SKM-1 (cell line): ENCODE data around the gene COL4A6.

Source experiments
- DNase-seq: peaks from one replicate; lab custom pipeline; 2025; ENCODE audit not compliant: unreplicated experiment; lab: John Stamatoyannopoulos, UW

Gene COL4A6

GRCh38 chrX:108275732-108276131 lies 162.5 kb downstream of the COL4A6 start:
- no peak for DNase-seq

DNA sequence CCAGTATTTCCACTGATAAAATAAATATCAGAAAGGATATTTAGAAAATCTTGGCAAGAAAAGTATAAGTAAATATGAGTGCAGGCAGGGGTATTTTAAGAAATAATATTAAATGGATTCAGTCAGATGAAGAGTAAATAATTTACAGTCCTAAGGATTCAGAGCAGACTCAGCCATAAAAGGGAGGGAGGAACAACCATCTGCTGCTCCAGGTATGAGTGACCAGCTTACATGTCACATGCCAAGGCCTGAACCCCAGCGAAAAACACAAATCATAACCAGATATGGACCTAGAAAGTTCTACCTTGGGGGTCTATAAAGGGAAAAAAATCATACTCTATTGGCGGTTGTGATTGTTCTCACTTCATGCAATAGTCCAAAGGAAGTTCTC lies 166.8 kb downstream of the COL4A6 start:
- DNase-seq, result no peak

DNA sequence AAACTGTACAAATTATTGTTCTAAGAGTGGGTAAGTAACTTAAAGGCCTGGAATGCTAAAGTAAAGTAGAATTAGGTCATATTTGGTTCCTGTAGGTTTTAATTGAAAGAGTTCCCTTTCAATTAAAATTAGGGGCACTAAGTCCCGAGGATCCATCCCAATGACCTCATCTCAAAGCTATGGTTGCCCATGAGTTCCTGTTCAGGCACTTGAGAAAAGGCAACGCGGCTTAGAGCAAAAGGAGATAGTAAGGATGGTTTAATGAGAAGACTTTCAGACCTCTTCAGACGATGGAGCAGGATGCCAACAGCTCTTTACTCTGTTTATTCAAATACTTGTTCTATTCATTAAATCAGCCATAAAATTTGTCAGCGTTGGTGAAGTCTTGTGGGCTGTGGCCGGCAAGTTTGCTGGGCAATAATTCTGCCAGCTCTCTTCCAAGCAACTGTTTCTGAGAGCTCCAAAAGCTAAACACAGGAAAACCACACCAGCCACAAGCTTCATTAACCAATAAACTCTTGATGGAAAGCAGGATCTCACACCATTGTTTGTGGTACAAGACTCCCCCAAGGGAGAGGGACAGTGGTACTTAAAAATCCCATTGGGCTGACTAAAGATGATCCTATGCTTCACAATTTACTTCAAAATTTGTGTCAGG lies 167.4 kb downstream of the COL4A6 start:
- DNase-seq, result no peak

GRCh38 chrX:108270280-108270679 lies 167.9 kb downstream of the COL4A6 start:
- no peak for DNase-seq

DNA sequence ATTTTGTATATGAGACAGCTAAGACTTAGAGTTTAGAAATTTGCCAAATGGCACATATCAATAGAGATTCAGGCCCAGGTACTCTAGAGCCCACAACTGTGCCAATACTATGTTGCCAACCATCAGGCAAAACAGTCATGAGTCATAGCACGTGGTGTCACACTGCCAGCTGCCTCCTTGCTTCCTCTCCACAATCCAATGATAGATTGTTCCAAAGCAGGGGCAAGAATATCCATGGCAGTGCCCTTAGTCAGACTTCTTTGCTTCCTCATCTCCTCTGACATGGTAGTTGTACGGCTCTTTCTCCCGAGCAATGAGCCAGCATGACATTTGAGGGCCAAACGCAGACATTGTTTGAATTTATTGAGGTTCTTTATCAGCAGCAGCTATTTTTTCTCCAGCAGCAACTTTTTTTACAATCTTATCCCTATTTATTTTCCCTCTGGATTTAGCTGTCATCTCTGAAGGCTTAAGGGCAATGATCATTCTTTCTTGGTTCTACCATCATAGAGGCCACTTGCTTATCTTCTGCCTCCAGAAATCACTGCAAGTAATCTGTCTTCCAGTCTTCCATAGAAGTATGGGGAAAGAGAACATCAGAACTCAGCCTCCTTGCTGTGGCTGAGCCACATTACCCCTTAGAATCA lies 169.7 kb downstream of the COL4A6 start:
- DNase-seq, result no peak

GRCh38 chrX:108267557-108267956 lies 170.7 kb downstream of the COL4A6 start:
- DNase-seq, result no peak

GRCh38 chrX:108264376-108264775 lies 173.8 kb downstream of the COL4A6 start:
- no peak for DNase-seq

- no peak for DNase-seq
Observed at GRCh38 chrX:108261549-108262203, 176.5 kb downstream of the COL4A6 start.

GRCh38 chrX:108257556-108257955 lies 180.7 kb downstream of the COL4A6 start:
- DNase-seq, result no peak

GRCh38 chrX:108254636-108255035 lies 183.6 kb downstream of the COL4A6 start:
- DNase-seq, result no peak

GRCh38 chrX:108250654-108251579 lies 187.3 kb downstream of the COL4A6 start:
- DNase-seq, result no peak

DNA sequence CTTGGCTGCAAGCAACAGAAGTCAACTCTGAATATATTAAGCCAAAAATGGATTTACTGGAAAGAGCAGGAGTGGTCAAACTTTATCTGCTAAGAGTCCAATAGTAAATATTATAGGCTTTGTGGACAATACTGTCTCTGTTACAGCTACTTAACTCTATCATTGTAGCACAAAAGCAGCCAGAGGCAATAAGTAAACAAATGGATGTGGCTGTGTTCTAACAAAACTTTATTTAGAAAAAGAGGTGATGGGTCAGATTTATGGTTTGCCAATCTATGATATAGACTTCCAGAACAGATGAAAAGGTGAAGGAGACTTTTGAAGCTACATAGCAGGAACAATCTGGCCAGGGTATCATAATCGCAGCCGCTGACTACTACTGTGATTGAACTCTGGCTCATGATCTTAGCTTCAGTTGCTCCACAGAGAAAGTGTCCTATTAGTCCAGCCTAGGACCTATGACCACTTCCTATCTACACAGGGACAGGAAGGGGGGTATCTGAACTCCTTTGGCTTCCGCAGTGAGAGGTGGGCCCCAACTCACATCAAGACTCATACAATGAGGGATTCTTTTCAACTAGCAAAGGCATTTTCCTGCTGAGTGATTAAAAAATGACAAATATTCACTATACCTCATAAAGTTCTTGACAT lies 191.8 kb downstream of the COL4A6 start:
- no peak for DNase-seq

DNA sequence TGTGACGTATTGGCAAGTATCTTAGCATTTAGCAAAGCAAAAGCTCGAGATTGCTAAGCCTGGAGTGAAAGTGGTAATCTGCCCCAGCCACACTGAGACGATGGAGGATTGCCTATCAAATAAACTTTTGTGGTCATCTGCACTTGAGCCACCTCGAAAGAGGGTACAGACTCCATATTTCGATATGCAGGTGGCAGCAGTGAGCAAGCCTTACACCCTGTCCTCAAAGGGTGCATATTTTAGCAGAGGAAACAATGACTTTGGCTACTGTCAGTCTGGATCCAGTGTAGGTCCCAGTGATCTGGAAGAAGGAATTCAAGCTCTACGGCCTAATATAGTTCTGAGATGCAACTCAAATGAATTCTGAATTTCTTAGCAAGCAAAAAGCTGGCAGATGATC lies 192.8 kb downstream of the COL4A6 start:
- no peak for DNase-seq

DNA sequence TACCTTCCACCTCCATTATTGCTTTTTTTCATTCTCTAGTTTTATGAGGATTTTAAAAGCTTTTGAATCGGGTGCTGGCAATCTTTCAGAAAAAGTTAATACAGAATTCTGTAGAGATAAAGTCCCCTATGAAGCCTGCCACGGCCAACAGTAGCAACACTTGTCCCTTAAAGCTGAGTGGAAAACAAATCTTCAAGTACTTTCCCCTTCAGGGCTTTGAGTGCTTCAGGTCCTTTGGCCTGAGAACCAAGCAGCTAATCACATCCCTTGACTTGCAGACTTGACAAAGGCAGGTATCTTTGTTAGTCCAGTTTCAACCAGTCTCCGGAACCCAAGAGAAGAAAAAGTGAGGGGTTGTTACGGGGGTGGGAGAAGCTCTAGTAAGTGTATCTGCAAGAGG lies 202.2 kb downstream of the COL4A6 start:
- DNase-seq, result no peak

GRCh38 chrX:108230574-108230973 lies 207.6 kb downstream of the COL4A6 start:
- DNase-seq, result no peak

DNA sequence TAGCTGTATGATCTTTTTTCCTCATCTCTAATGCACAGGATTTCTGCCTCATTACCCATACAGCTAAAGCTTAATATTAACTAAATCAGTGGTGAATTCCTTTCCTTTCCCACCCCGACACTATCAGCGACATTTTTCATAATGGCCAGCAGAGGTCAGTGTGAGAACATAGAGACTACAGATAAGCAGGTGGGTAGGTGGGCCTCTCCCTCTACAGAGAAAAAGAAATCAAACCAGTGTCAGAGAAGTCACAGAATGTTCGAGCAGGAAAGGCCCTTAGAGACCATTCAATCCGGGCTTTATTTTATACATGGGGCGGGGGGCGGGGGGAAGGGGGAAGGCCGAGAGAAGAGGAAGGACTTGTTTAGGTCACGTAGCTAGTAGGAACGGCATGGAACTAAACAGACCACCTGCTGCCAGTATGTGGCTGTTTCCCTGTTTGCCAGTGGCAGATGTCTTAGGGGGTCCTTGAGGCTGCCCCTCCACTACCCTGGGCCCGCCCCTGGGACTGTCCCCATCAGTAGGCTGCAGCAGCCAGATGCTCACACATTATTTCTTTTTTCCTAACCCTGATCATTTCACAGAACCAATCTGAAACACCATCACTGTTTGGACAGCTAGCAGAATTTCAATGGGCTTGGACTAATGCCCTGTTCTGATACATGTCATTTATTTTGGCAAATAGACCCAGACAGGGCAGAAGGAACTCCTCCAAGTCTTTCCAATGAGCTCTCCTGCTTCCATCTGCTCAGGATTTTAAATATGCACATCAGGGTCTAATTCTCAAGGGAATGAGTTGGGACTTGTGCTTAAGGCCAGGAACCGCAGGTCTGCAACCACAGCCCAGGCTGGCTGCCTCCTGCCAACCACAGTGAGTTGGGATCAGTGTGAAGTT lies 213.2 kb downstream of the COL4A6 start:
- DNase-seq, result no peak

GRCh38 chrX:108224218-108224617 lies 214.0 kb downstream of the COL4A6 start:
- no peak for DNase-seq

GRCh38 chrX:108223585-108223984 lies 214.6 kb downstream of the COL4A6 start:
- no peak for DNase-seq

GRCh38 chrX:108221301-108221864 lies 216.8 kb downstream of the COL4A6 start:
- no peak for DNase-seq
